LNCaP clone FGC (cell line): ENCODE data around the gene HOXD12.

Source experiments
- DNase-seq: peaks from one replicate; pipeline ENCODE4 v3.0.0-alpha.2; 2011; ENCODE audit warnings: low read depth
- H3K4me3 ChIP-seq: 2 replicates; pipeline ENCODE4 v1.5.1; 2011; ENCODE audit warnings: mild to moderate bottlenecking, low read depth, low read length, control low read depth
- CTCF ChIP-seq: IDR thresholded peaks from 2 replicates; pipeline ENCODE4 v1.5.1; 2012; ENCODE audit warnings: mild to moderate bottlenecking; ENCODE audit not compliant: control insufficient read depth, insufficient read depth; ENCODE audit errors: extremely low read depth

The HOXD12 gene

DNA sequence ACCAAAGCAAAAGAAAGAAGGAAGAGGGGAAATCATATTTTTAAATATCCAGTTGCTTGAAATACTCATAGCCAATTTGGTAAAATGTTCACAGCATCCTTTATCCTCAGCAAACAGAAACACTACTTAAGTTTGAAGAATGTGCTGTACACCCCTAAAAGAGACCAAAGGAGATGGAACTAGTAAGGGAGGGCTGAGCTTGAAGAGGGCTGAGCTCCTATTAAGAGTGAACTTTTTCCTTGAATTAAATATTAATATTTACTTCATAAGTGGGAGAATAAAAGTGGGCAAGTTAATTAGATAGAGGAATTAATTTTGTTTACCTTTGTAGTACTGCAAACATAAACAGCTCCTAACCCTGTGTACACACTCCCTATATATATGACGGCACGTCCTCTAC, 22.8 kb upstream of the HOXD12 start:
- no peak for TF ChIP-seq CTCF
- no peak overlapping the region for H3K4me3 ChIP-seq
- DNase-seq, result no peak

DNA sequence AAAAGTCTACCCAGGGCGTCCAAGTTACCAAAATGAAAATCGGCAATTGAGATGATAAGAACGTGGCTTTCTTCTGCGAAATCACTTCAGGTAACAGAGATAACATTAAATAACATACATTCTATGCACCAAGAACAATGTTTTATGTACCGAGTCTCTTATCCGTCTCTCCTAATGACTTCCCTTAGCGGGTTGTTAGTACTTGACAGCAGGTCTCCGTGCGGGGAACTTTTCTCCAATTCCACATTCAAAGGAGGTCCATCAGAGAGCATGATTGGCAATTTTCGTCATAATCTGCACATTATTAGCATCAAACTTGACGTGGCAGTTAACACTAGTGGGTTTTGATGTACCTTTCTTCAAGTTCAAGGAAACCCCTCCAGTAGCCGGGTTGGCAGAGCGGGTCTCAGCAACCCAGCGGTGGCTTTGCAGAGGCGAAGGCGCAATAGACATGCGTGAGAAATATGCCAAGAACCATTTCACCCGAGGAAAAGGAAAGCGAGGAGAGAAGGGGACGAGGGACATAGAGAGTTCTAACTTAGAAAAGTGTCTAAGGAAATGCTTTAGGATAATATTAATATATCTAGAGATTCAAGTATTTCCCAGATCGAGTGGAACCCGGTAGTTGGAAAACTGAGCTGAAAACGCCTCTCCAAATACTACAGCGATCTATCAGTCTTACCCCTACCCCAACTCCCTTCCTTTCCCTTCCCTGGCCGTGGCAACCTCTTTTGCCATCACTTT, 20.9 kb upstream of the HOXD12 start:
- no peak overlapping the region for H3K4me3 ChIP-seq
- no peak for TF ChIP-seq CTCF
- DNase-seq, result no peak

- no peak overlapping the region for H3K4me3 ChIP-seq
- TF ChIP-seq CTCF, result no peak
- DNase-seq, result no peak
Measured at GRCh38 chr2:176079285-176079830, 20.2 kb upstream of the HOXD12 start.

GRCh38 chr2:176079831-176080539, 19.6 kb upstream of the HOXD12 start:
- no peak for DNase-seq
- peak; percentile 64 for TF ChIP-seq CTCF

GRCh38 chr2:176080540-176081375, 18.8 kb upstream of the HOXD12 start:
- no peak for TF ChIP-seq CTCF
- H3K4me3 ChIP-seq, result no peak overlapping the region
- DNase-seq, result no peak

More at GRCh38 chr2:176079831-176080539, 19.6 kb upstream of the HOXD12 start:
- H3K4me3 ChIP-seq, result no peak overlapping the region

DNA sequence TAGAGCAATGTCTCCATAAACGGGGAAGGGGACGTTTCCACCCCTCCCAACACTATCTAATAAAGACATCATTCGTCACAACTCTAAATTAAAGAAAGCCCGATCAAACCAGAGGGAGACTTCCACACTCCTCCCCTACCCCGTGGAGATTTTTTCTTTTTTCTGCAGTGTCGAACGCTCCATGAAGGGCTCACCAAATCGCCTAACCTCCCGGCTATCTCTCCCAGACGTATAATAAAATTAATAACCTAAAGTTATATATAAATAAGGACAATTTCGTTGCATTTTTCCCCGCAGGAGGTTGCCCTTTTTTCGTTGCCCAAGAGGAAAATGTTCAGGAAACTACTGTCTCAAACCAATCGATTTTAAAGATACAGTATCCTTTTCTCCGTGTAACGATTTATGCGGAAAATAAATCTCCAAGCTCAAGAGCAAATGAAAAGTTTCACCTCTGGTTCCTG, 18.2 kb upstream of the HOXD12 start:
- no peak for DNase-seq
- H3K4me3 ChIP-seq, result no peak overlapping the region
- TF ChIP-seq CTCF, result no peak
